Measurements from ENCODE around the gene ZNF525.

- TF ChIP-seq POLR2AphosphoS5 (IDR thresholded peaks at IDR 0.05) = no peak
- TF ChIP-seq CTCF (IDR thresholded peaks at IDR 0.05) = no peak
- TF ChIP-seq POLR2A (IDR thresholded peaks at IDR 0.05) = no peak
These were observed 32.4 kb upstream of the ZNF525 start for GRCh38 chr19:53333066-53333462.
